ENCODE results near the gene SHC4. TPM values are rescaled to one million over a fixed set of nuclear protein-coding genes. Genes with fewer than 3 reads are reported as not detected.

SHC4 gene
- total RNA-seq, 1 donor from 2014 or later, result 2.2 TPM

DNA sequence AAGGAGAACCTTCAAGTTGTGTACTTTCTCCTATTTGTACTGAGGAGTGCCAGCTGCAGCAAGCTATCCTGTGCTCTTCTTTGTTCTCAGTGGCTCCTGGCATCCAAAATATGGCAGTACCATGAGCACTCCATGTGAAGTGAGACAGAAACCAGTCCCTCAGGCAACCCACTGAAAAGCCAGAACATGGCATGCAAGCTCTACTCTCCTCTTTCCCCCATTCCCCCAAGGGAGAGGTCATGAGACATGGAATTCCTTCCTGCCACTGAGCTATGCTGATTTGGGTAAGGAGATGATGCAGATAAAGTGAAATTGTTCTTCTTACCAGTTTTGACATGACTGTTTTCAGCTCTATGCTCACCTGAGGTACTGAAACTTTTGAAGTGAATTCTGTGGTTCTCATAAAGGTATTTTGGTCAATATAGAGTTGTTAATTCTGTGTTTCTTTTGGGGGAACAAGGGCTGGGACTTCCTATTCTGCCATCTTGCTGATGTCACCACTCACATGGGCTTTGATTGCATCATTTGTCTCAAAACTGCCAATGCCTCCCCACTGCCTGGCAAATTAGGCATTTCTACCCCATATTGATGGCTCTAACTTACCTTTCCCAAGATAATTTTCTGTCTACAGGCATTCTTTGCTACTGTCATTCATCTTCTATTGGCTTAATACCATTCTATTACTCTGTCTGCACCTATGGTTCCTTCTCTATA is 130.0 kb downstream of the SHC4 start:
- peaks cover 8% of the 10 kb centered on the region for H3K9me3 Mint-ChIP-seq
- DNase-seq (ENCODE audit: low spot score), result no peak
- Histone ChIP-seq H3K4me3 (no peak overlapping the region), H4K20me1 (ENCODE audit: low read depth) (no peaks in the 10 kb centered on the region), H3K9ac (no peak overlapping the region), H3K36me3 (no peaks in the 10 kb centered on the region), H3K27me3 (no peaks in the 10 kb centered on the region), H3F3A (ENCODE audit: low read depth) (peaks cover 11% of the 10 kb centered on the region), H3K4me2 (no peak overlapping the region), H2AFZ (replicated peaks) (no peak overlapping the region), H3K79me2 (ENCODE audit: low read depth) (no peaks in the 10 kb centered on the region), H3K4me1 (peaks cover 13% of the 10 kb centered on the region), H3K27ac (no peak overlapping the region), H3K9me3 (ENCODE audit: low read depth) (no peaks in the 10 kb centered on the region)
- H3K36me3 Mint-ChIP-seq, result peaks cover 2% of the 10 kb centered on the region
- no peaks in the 10 kb centered on the region for H3K4me1 Mint-ChIP-seq
- H3K4me3 Mint-ChIP-seq, result no peak overlapping the region
- H3K27me3 Mint-ChIP-seq (ENCODE audit: insufficient read depth, low read depth), result no peaks in the 10 kb centered on the region
- no peak overlapping the region for H3K27ac Mint-ChIP-seq
- TF ChIP-seq EZH2 (IDR thresholded peaks at IDR 0.05) (no peak), EZH2phosphoT487 (IDR thresholded peaks at IDR 0.05) (no peak)
- TF ChIP-seq, protein P1, sequence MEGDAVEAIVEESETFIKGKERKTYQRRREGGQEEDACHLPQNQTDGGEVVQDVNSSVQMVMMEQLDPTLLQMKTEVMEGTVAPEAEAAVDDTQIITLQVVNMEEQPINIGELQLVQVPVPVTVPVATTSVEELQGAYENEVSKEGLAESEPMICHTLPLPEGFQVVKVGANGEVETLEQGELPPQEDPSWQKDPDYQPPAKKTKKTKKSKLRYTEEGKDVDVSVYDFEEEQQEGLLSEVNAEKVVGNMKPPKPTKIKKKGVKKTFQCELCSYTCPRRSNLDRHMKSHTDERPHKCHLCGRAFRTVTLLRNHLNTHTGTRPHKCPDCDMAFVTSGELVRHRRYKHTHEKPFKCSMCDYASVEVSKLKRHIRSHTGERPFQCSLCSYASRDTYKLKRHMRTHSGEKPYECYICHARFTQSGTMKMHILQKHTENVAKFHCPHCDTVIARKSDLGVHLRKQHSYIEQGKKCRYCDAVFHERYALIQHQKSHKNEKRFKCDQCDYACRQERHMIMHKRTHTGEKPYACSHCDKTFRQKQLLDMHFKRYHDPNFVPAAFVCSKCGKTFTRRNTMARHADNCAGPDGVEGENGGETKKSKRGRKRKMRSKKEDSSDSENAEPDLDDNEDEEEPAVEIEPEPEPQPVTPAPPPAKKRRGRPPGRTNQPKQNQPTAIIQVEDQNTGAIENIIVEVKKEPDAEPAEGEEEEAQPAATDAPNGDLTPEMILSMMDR (IDR thresholded peaks at IDR 0.05), result no peak

DNA sequence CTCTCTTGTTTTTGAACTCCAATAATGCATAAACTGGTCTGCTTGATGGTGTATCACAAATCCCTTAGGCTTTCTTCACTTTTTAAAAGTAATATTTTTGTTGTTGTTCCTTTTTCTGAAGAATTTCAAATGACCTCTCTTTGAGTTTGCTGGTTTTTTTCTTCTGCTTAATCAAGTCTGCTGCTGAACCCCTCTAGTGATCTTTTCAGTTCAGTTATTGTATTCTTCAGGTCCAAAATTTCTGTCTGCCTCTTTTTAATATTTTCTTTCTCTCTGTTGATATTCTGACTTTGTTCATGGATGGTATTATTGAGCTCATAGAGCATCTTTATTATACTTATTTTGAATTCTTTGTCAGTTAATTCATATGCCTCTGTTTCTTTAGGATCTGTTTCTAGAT is 131.1 kb downstream of the SHC4 start:
- no peaks in the 10 kb centered on the region for H3K4me1 Mint-ChIP-seq
- H3K36me3 Mint-ChIP-seq, result peaks cover 2% of the 10 kb centered on the region
- Histone ChIP-seq H2AFZ (replicated peaks) (no peak overlapping the region), H3K27me3 (no peaks in the 10 kb centered on the region), H3K4me1 (peaks cover 13% of the 10 kb centered on the region), H3K27ac (no peak overlapping the region), H3K9ac (no peak overlapping the region), H3K4me3 (no peak overlapping the region), H3K4me2 (no peak overlapping the region), H3K36me3 (no peaks in the 10 kb centered on the region), H4K20me1 (ENCODE audit: low read depth) (no peaks in the 10 kb centered on the region), H3K79me2 (ENCODE audit: low read depth) (no peaks in the 10 kb centered on the region), H3F3A (ENCODE audit: low read depth) (peaks cover 11% of the 10 kb centered on the region), H3K9me3 (ENCODE audit: low read depth) (no peaks in the 10 kb centered on the region)
- no peak for DNase-seq (ENCODE audit: low spot score)
- H3K27me3 Mint-ChIP-seq (ENCODE audit: insufficient read depth, low read depth), result no peaks in the 10 kb centered on the region
- no peak for TF ChIP-seq EZH2phosphoT487 (IDR thresholded peaks at IDR 0.05)
- H3K27ac Mint-ChIP-seq, result no peak overlapping the region
- no peak overlapping the region for H3K4me3 Mint-ChIP-seq
- H3K9me3 Mint-ChIP-seq, result peaks cover 8% of the 10 kb centered on the region

DNA sequence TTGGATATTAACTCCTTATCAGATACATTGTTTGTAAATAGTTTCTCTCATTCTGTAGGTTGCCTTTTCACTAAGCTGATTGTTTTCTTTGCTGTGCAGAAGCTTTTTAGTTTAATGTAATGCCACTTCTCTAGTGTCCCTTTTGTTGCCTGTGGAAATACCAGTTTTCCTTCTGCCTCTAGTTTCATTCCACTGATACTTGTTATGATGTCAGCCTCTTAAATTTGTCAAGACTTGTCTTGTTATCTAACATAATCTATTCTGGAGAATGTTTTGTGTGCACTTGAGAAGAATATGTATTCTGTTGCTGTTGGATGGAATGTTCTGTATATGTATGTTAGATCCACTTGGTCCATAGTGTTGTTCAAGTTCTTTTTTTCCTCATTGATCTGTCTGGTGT is 134.8 kb downstream of the SHC4 start:
- H3K36me3 ChIP-seq, result no peaks in the 10 kb centered on the region
- no peak for DNase-seq (ENCODE audit: low spot score)
- no peak overlapping the region for H3K27ac Mint-ChIP-seq

DNA sequence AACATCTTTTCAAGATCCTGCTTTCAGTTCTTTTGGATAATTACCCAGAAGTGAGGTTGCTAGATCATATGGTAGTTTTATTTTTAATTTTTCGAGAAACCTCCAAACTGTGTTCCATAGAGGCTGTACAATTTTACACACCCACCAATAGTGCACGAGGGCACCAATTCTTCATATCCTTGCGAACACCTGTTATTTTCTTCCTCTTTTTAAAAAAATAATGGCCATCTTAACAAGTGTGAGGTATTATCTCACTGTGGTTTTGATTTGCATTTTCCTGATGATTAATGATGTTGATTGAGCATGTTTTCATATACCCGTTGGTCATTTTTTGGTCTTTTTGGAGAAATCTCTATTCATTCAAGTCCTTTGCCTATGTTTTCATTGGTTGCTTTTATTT is 135.2 kb downstream of the SHC4 start:
- H3F3A ChIP-seq (ENCODE audit: low read depth), result peaks cover 3% of the 10 kb centered on the region
- H3K79me2 ChIP-seq (ENCODE audit: low read depth), result no peaks in the 10 kb centered on the region
- Mint-ChIP-seq H3K4me3 (no peak overlapping the region), H3K27ac (no peak overlapping the region), H3K27me3 (ENCODE audit: insufficient read depth, low read depth) (no peaks in the 10 kb centered on the region), H3K4me1 (peaks cover under 1% of the 10 kb centered on the region), H3K9me3 (peaks cover 8% of the 10 kb centered on the region), H3K36me3 (peaks cover 2% of the 10 kb centered on the region)
- H3K27me3 ChIP-seq, result no peaks in the 10 kb centered on the region
- no peak overlapping the region for H2AFZ ChIP-seq (replicated peaks)
- TF ChIP-seq EZH2 (IDR thresholded peaks at IDR 0.05), result no peak
- TF ChIP-seq, protein P1 (IDR thresholded peaks at IDR 0.05), result no peak
- no peak for TF ChIP-seq EZH2phosphoT487 (IDR thresholded peaks at IDR 0.05)
- DNase-seq (ENCODE audit: low spot score), result no peak
- no peak overlapping the region for H3K4me2 ChIP-seq
- H4K20me1 ChIP-seq (ENCODE audit: low read depth), result no peaks in the 10 kb centered on the region
- no peak overlapping the region for H3K9ac ChIP-seq
- H3K4me3 ChIP-seq, result no peak overlapping the region
- H3K4me1 ChIP-seq, result peaks cover 5% of the 10 kb centered on the region
- H3K9me3 ChIP-seq (ENCODE audit: low read depth), result no peaks in the 10 kb centered on the region
- no peak overlapping the region for H3K27ac ChIP-seq
- H3K36me3 ChIP-seq, result no peaks in the 10 kb centered on the region

More for the DNA sequence above, 134.8 kb downstream of the SHC4 start:
- no peak overlapping the region for H3K4me2 ChIP-seq
- no peaks in the 10 kb centered on the region for H4K20me1 ChIP-seq (ENCODE audit: low read depth)
- no peaks in the 10 kb centered on the region for H3K27me3 Mint-ChIP-seq (ENCODE audit: insufficient read depth, low read depth)
- H3K36me3 Mint-ChIP-seq, result peaks cover 2% of the 10 kb centered on the region
- peaks cover 3% of the 10 kb centered on the region for H3F3A ChIP-seq (ENCODE audit: low read depth)
- peaks cover 8% of the 10 kb centered on the region for H3K9me3 Mint-ChIP-seq
- H3K9me3 ChIP-seq (ENCODE audit: low read depth), result no peaks in the 10 kb centered on the region
- TF ChIP-seq EZH2 (IDR thresholded peaks at IDR 0.05), result no peak
- TF ChIP-seq, protein P1 (IDR thresholded peaks at IDR 0.05), result no peak
- no peak for TF ChIP-seq EZH2phosphoT487 (IDR thresholded peaks at IDR 0.05)
- H3K4me1 ChIP-seq, result peaks cover under 1% of the 10 kb centered on the region
- no peaks in the 10 kb centered on the region for H3K4me1 Mint-ChIP-seq
- no peak overlapping the region for H3K27ac ChIP-seq
- no peak overlapping the region for H2AFZ ChIP-seq (replicated peaks)
- no peak overlapping the region for H3K4me3 Mint-ChIP-seq
- H3K9ac ChIP-seq, result no peak overlapping the region
- H3K79me2 ChIP-seq (ENCODE audit: low read depth), result no peaks in the 10 kb centered on the region
- H3K4me3 ChIP-seq, result no peak overlapping the region
- no peaks in the 10 kb centered on the region for H3K27me3 ChIP-seq
